ENCODE data around the gene UNC45B. TPM values are rescaled to one million over a fixed set of nuclear protein-coding genes. Genes with fewer than 3 reads are reported as not detected.

The UNC45B gene
- total RNA-seq, 1 donor from 2014 or later, result not detected

DNA sequence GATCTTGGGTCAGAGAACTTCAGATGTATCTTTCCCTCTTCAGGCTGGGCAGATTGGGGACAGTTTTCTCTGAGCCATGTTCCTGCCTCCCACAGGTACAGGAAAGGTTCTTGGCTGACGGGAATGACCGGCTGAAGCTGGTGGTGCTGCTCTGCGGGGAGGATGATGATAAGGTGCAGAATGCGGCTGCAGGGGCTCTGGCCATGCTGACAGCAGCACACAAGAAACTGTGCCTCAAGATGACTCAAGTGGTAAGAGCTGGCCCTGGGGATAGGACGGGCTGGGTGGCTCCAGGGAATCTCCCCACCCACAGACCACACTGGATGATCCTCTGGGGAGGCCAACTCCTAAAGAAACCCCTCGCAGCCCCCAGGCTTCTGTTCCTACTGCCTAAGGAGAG is 35.7 kb downstream of the UNC45B start:
- no peak for DNase-seq (ENCODE audit: low read depth)

DNA sequence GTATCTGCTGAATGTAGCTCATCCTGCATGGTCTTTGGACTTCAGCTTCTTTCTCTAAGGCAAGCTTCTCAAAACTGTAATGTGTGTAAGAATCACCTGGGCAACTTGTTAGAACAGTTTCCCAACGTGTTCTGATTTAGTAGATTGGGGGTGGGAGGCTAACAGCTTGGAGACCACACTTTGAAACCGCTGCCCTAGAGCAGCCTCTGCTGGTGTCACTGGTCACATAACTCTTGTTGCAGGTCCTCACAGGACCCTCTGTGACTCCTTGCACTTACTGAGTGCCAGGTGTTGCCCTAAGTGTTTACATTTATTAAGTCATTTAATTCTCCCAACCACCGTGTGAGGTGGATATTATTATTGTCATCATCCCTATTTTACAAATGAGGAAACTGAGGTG is 36.7 kb downstream of the UNC45B start:
- DNase-seq (ENCODE audit: low read depth), result no peak
- no peak overlapping the region for H3K4me3 ChIP-seq (ENCODE audit: low read depth, low read length)
- TF ChIP-seq, protein P1, sequence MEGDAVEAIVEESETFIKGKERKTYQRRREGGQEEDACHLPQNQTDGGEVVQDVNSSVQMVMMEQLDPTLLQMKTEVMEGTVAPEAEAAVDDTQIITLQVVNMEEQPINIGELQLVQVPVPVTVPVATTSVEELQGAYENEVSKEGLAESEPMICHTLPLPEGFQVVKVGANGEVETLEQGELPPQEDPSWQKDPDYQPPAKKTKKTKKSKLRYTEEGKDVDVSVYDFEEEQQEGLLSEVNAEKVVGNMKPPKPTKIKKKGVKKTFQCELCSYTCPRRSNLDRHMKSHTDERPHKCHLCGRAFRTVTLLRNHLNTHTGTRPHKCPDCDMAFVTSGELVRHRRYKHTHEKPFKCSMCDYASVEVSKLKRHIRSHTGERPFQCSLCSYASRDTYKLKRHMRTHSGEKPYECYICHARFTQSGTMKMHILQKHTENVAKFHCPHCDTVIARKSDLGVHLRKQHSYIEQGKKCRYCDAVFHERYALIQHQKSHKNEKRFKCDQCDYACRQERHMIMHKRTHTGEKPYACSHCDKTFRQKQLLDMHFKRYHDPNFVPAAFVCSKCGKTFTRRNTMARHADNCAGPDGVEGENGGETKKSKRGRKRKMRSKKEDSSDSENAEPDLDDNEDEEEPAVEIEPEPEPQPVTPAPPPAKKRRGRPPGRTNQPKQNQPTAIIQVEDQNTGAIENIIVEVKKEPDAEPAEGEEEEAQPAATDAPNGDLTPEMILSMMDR (conservative IDR thresholded peaks at IDR 0.05; ENCODE audit: low read depth, low read length), result no peak

More for the DNA sequence above, 35.7 kb downstream of the UNC45B start:
- TF ChIP-seq, protein P1 (conservative IDR thresholded peaks at IDR 0.05; ENCODE audit: low read depth, low read length), result no peak
- no peak overlapping the region for H3K4me3 ChIP-seq (ENCODE audit: low read depth, low read length)

DNA sequence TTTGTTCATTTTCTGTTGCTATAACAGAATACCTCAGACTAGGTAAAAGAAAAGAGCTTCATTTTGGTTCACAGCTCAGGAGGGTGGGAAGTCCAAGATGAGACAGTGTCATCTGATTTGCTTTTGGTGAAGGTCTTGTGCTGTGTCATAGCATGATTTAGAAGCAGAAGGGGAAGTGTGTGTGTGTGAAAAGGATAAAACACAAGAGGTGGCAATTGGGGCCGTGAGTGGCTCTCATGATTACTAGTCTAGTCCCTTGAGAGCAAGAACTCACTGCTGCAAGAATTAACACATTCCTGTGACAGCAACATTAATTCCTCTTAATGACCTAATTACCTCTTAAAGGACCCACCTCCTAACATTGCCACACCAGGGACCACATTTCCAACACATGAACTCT is 38.2 kb downstream of the UNC45B start:
- TF ChIP-seq, protein P1 (conservative IDR thresholded peaks at IDR 0.05; ENCODE audit: low read depth, low read length), result no peak
- DNase-seq (ENCODE audit: low read depth), result no peak
- H3K4me3 ChIP-seq (ENCODE audit: low read depth, low read length), result no peak overlapping the region

DNA sequence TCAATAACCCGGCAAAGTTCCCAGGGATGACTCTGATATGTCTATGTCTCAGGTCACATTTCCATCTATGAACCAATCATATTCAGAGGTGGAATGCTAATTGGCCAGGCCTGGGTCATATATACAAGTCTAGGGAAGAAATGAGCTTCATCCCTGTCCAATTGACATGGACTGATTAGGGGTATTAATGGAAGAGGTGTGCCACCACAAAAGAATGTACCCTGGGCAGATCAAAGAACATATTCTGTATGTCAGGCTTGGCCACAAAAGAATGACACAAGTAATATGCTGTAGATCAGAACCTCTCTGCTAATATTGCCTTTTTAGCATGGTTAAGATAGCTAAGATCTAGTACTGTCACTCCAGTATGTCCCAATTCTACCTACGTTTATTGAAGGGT is 39.9 kb downstream of the UNC45B start:
- TF ChIP-seq, protein P1 (conservative IDR thresholded peaks at IDR 0.05; ENCODE audit: low read depth, low read length), result no peak
- H3K4me3 ChIP-seq (ENCODE audit: low read depth, low read length), result no peak overlapping the region
- DNase-seq (ENCODE audit: low read depth), result no peak

DNA sequence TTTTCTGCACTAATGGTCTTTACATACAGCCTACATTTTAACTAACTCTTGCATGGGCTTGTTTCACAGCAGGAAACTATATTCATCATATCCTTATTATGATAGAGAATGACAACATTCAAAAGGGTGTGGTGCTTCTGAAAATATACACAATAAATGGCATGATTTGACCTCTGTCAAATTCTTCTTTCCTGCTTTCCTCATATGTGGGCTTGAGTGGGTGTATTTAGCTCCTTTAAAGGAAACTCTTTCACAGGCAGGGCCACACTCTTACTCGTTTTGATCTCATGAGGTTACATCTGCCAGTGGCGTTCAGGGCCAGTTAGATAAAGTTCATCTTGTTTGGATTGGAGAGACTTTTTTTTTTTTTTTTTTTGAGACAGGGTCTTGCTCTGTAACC is 40.5 kb downstream of the UNC45B start:
- no peak for DNase-seq (ENCODE audit: low read depth)
- H3K4me3 ChIP-seq (ENCODE audit: low read depth, low read length), result no peak overlapping the region
- TF ChIP-seq, protein P1 (conservative IDR thresholded peaks at IDR 0.05; ENCODE audit: low read depth, low read length), result no peak

DNA sequence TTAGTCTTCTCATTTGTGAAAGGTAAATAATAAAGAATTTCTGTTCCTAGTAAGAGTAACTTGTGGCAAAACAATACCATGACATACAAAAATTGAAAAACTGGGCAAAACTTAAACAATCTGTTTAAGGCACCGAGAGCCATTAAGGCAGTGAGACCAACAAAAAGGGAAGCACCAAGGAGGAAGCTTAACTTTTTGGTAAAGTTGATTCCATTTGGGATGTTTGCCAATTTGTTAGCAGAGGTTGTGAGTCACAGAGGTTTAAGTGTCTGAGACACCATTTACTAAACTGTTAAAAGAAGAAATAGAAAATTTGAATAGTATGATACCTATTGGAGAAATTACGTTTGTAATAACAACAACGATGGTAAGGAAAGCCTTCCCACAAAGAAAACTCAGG is 41.7 kb downstream of the UNC45B start:
- no peak overlapping the region for H3K4me3 ChIP-seq (ENCODE audit: low read depth, low read length)
- DNase-seq (ENCODE audit: low read depth), result no peak
- TF ChIP-seq, protein P1 (conservative IDR thresholded peaks at IDR 0.05; ENCODE audit: low read depth, low read length), result no peak

DNA sequence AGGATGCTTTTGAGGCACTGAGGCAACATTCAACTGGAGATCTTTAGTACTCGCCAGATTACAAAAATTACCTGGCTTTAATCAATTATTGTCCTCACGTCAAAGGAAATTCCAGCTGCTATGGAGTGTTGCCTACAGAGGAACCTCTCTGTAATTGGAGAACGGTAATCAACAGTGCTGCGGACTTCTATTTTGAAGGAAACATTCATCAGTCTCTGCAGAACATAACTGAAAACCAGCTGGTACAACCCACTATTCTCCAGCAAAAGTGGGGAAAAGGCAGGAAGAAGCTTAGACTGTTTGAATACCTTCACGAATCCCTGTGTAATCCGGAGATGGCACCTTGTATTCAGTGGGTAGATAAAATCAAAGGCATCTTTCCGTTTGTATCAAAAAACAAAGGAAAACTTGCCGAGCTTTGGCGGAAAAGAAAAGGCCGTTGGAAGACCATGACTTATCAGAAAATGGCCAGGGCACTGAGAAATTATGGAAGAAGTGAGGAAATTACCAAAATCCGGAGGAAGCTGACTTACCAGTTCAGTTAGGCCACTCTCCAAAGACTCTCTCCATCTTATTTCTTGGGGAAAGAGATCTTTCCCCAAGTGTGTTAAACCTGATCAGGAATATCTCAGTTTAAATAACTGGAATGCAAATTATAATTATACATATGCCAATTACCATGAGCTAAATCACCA is 43.5 kb downstream of the UNC45B start:
- no peak for DNase-seq (ENCODE audit: low read depth)
- H3K4me3 ChIP-seq (ENCODE audit: low read depth, low read length), result no peak overlapping the region
- TF ChIP-seq, protein P1 (conservative IDR thresholded peaks at IDR 0.05; ENCODE audit: low read depth, low read length), result no peak
